Pancreas (tissue), 10 donors: Measurements from ENCODE around the gene RGS5. TPM values are rescaled to one million over a fixed set of nuclear protein-coding genes. Genes with fewer than 3 reads are reported as not detected.

ENCODE experiments used
- ATAC-seq, 4 donors: fragments of 200-7000 bp; cut with Tn5 transposase; one replicate each; pipeline versions ENCODE4 v1.8.0 to v1.9.1; 2020; ENCODE audit warnings: mild to moderate bottlenecking in 4 of 4, moderate library complexity in 4 of 4
- DNase-seq, 6 donors: peaks; one replicate each; pipeline ENCODE4 v3.0.0-alpha.2; 2020
- FAIRE-seq: peaks from 2 replicates; lab custom pipeline; 2012; peaks lifted over from hg19 to GRCh38; lab: Jason Lieb, UNC
- H3K27ac ChIP-seq, 4 donors: fragments of 200-600 bp; sonication (generic); 1 replicate in 3 of 4; 2 replicates in 1 of 4; pipeline versions ENCODE4 v1.5.0 to v1.8.0; 2020
- H3K27me3 ChIP-seq, 4 donors: fragments of 200-600 bp; one replicate each; pipeline ENCODE4 v1.8.0; 2021
- H3K36me3 ChIP-seq, 3 donors: fragments of 200-600 bp; sonication (generic) in 1 of 3; one replicate each; pipeline versions ENCODE4 v1.5.0 to v1.8.0; 2020 to 2021
- H3K4me1 ChIP-seq, 3 donors: fragments of 200-600 bp; one replicate each; pipeline ENCODE4 v1.8.0; 2021
- H3K4me3 ChIP-seq, 4 donors: fragments of 200-600 bp; sonication (generic) in 2 of 4; one replicate each; pipeline versions ENCODE4 v1.5.0 to v1.8.0; 2020 to 2021
- H3K9me3 ChIP-seq, 4 donors: fragments of 200-600 bp; one replicate each; pipeline ENCODE4 v1.8.0; 2021
- CTCF ChIP-seq, 4 donors: fragments of 200-600 bp; sonication (generic) in 3 of 4; IDR thresholded peaks; one replicate each; pipeline versions ENCODE4 v1.5.0 to v1.8.0; 2021; ENCODE audit warnings: antibody characterized with exemption in 4 of 4
- WGBS, 2 donors: extraction: QIAGEN DNeasy Blood & Tissue Kit; methylation state at CpG; one replicate each; pipeline ENCODE4 v1.1.7; 2013; 5-methylcytosine and 5-hydroxymethylcytosine counted together
- intact Hi-C, 3 donors: fragments of 100-400 bp; cut with DNase I; formaldehyde crosslinking; loops; one replicate each; pipeline versions ENCODE4 v1.11.1 to v1.14.2; 2022
- polyA plus RNA-seq, 2 donors: library from polyadenylated mRNA; stranded (reverse); fragments of 200-250 nt; gene quantifications; one replicate each; pipeline ENCODE4 v1.2.3, GENCODE V29; 2013
- total RNA-seq, 6 donors: library from RNA; stranded (reverse); fragmentation: NEBNext Ultra II Directional in 4 of 6; extraction: Animal tissue kit (Norgen Biotek cat#: 25700) in 4 of 6; gene quantifications; one replicate each; pipeline versions ENCODE4 v1.2.1 to v1.2.4, GENCODE V29; 2021 to 2023
- donor health status: healthy with polysubstance abuse.
- donor health status: DM: no; HTN: no; CAD: no; lungs with moderate emphysema.
- donor health status: DM: no; HTN: no; CAD: no.
- donor health status: control.
- donor health status: control.
- donor health status: Bipolar disorder and iron deficiency.
- donor health status: DM: yes; HTN: yes; CAD: no.
- donor health status: DM: no; HTN: no; CAD: no.
- donor health status: DM: no; HTN: no; CAD: no.
- donor health status: DM: yes; HTN: yes; CAD: no.

RGS5 gene
- total and polyA plus RNA-seq, 8 donors = 3.4 to 32.4 (median 16.5) TPM

- FAIRE-seq (no peak), DNase-seq (no peak), ATAC-seq (no peak)
- Histone ChIP-seq H3K36me3 (no peaks in the 10 kb centered on the region), H3K4me1 (no peaks in the 10 kb centered on the region), H3K4me3 (no peak overlapping the region), H3K9me3 (no peaks in the 10 kb centered on the region), H3K27me3 (no peaks in the 10 kb centered on the region), H3K27ac (no peak overlapping the region)
- 77 to 80% methylated on average over 6 of the region's 6 CpGs for WGBS, 2 donors
- TF ChIP-seq CTCF (IDR thresholded peaks at IDR 0.05) = no peak
- intact Hi-C loops = no loop called here
Observed at GRCh38 chr1:163162381-163162914, 40.3 kb downstream of the RGS5 start.

GRCh38 chr1:163161841-163162240 is 40.9 kb downstream of the RGS5 start:
- intact Hi-C loops = no loop called here
- ATAC-seq = no peak

GRCh38 chr1:163161337-163161736 is 41.4 kb downstream of the RGS5 start:
- ATAC-seq = no peak
- TF ChIP-seq CTCF (IDR thresholded peaks at IDR 0.05) = no peak
- 77 to 87% methylated on average over 2 of the region's 2 CpGs for WGBS, 2 donors
- intact Hi-C loops = no loop called here
- H3K27ac ChIP-seq = no peak overlapping the region
- no peaks in the 10 kb centered on the region for H3K9me3 ChIP-seq
- FAIRE-seq = no peak
- no peaks in the 10 kb centered on the region for H3K27me3 ChIP-seq
- no peaks in the 10 kb centered on the region for H3K4me1 ChIP-seq
- H3K4me3 ChIP-seq = no peak overlapping the region
- H3K36me3 ChIP-seq = no peaks in the 10 kb centered on the region
- DNase-seq = no peak

More at GRCh38 chr1:163161841-163162240, 40.9 kb downstream of the RGS5 start:
- H3K4me1 ChIP-seq = no peaks in the 10 kb centered on the region
- H3K27ac ChIP-seq = no peak overlapping the region
- H3K27me3 ChIP-seq = no peaks in the 10 kb centered on the region
- no peak overlapping the region for H3K4me3 ChIP-seq
- no peaks in the 10 kb centered on the region for H3K36me3 ChIP-seq
- 72 to 87% methylated on average over 5 of the region's 5 CpGs for WGBS, 2 donors
- no peak for DNase-seq
- no peaks in the 10 kb centered on the region for H3K9me3 ChIP-seq
- TF ChIP-seq CTCF (IDR thresholded peaks at IDR 0.05) = no peak
- no peak for FAIRE-seq

- no peak for DNase-seq
- intact Hi-C loops = no loop called here
- Histone ChIP-seq H3K27ac (no peak overlapping the region), H3K27me3 (no peaks in the 10 kb centered on the region), H3K9me3 (no peaks in the 10 kb centered on the region), H3K4me3 (no peak overlapping the region), H3K4me1 (no peaks in the 10 kb centered on the region), H3K36me3 (no peaks in the 10 kb centered on the region)
- 80 to 87% methylated on average over 5 of the region's 5 CpGs for WGBS, 2 donors
- no peak for FAIRE-seq
- no peak for ATAC-seq
- TF ChIP-seq CTCF (IDR thresholded peaks at IDR 0.05) = no peak
Observed at GRCh38 chr1:163155606-163156005, 47.1 kb downstream of the RGS5 start.

- Histone ChIP-seq H3K9me3 (no peaks in the 10 kb centered on the region), H3K27ac (no peak overlapping the region), H3K4me3 (no peak overlapping the region), H3K4me1 (no peaks in the 10 kb centered on the region), H3K27me3 (no peaks in the 10 kb centered on the region), H3K36me3 (no peaks in the 10 kb centered on the region)
- 81 to 86% methylated on average over 2 of the region's 2 CpGs for WGBS, 2 donors
- DNase-seq (no peak), FAIRE-seq (no peak), ATAC-seq (no peak)
- TF ChIP-seq CTCF (IDR thresholded peaks at IDR 0.05) = no peak
- intact Hi-C loops = no loop called here
Observed at GRCh38 chr1:163148911-163149310, 53.8 kb downstream of the RGS5 start.
